ENCODE measurements around the gene IRAK3. TPM values are rescaled to one million over a fixed set of nuclear protein-coding genes. Genes with fewer than 3 reads are reported as not detected.

The IRAK3 gene
- total and polyA plus RNA-seq, 2 experiments from 2014 or later = 0.53 to 1.8 TPM

DNA sequence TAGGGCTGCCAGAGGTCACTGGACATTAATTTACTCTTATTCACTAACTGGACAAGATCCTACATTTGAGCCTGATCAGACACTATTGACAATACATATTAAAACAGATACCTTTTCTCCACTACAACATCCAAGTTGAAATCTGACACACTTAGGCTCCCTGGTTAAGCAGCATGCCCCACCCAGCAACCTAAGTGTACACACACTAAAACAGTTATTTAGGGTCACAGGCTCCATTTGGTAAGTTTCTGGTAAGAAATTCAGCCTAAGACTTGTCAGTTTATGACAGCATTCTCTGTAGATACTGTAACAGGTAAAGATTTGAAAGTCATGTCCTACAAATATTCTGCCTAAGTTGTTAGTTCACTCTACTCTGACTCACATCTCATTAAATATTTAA is 46.2 kb upstream of the IRAK3 start:
- peaks cover 44% of the 10 kb centered on the region for H3K36me3 Mint-ChIP-seq (ENCODE audit: low read depth)
- no peak for DNase-seq (ENCODE audit: low spot score)
- no peak overlapping the region for H3K4me2 ChIP-seq
- H3K9me3 Mint-ChIP-seq = peaks cover 27% of the 10 kb centered on the region
- no peak overlapping the region for H3K4me3 Mint-ChIP-seq
- H3F3A ChIP-seq (replicated peaks; ENCODE audit: low read depth) = no peaks in the 10 kb centered on the region
- H2AFZ ChIP-seq = no peak overlapping the region
- H3K9me2 ChIP-seq (ENCODE audit: insufficient read depth) = no peaks in the 10 kb centered on the region
- no peak for ATAC-seq
- no peak overlapping the region for H3K27ac Mint-ChIP-seq
- no peak overlapping the region for H3K27ac ChIP-seq (ENCODE audit: low read depth)
- H3K27me3 Mint-ChIP-seq (ENCODE audit: insufficient read depth, low read depth, poor library complexity) = no peaks in the 10 kb centered on the region
- no peak overlapping the region for H3K4me3 ChIP-seq
- H3K79me2 ChIP-seq (replicated peaks; ENCODE audit: insufficient read depth) = no peaks in the 10 kb centered on the region
- no peaks in the 10 kb centered on the region for H4K20me1 ChIP-seq (replicated peaks; ENCODE audit: insufficient read depth)
- H3K27me3 ChIP-seq (ENCODE audit: insufficient read depth) = no peaks in the 10 kb centered on the region
- no peak for TF ChIP-seq NANOG (IDR thresholded peaks at IDR 0.05; ENCODE audit: borderline replicate concordance)
- peaks cover 9% of the 10 kb centered on the region; the same call in 1 of the 2 replicates for H3K36me3 ChIP-seq (ENCODE audit: insufficient read depth)
- peaks cover 2% of the 10 kb centered on the region; the same call in 1 of the 2 replicates for H3K4me1 ChIP-seq (ENCODE audit: insufficient read depth)
- H3K4me1 Mint-ChIP-seq = peaks cover 7% of the 10 kb centered on the region

DNA sequence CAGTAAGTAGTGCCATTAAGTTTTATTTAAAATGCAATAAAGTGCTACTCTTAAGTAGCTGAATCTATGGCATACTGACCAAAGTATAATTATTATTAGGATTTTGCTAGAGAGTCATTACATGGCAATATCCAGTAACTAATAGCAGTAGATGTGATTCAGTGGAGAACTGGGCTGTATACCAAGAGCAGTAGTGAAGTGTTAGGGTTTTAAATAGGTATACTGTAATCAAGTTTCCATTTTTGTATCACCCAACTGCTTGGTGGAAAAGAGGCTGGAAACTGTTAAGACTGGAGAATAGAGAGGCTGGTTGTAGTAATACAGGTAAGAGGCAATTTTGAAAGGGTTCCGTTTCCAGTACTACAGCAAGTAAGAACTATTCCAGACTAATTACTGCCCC is 45.1 kb upstream of the IRAK3 start:
- Mint-ChIP-seq H3K27ac (no peak overlapping the region), H3K4me3 (no peak overlapping the region), H3K4me1 (peaks cover 7% of the 10 kb centered on the region), H3K9me3 (peaks cover 27% of the 10 kb centered on the region), H3K27me3 (ENCODE audit: insufficient read depth, low read depth, poor library complexity) (no peaks in the 10 kb centered on the region), H3K36me3 (ENCODE audit: low read depth) (peaks cover 42% of the 10 kb centered on the region)
- no peaks in the 10 kb centered on the region for H4K20me1 ChIP-seq (replicated peaks; ENCODE audit: insufficient read depth)
- peaks cover 2% of the 10 kb centered on the region; the same call in 1 of the 2 replicates for H3K4me1 ChIP-seq (ENCODE audit: insufficient read depth)
- DNase-seq (ENCODE audit: low spot score) = no peak
- no peaks in the 10 kb centered on the region for H3F3A ChIP-seq (replicated peaks; ENCODE audit: low read depth)
- no peak overlapping the region for H2AFZ ChIP-seq
- no peak overlapping the region for H3K27ac ChIP-seq (ENCODE audit: low read depth)
- no peak overlapping the region for H3K4me2 ChIP-seq
- no peak overlapping the region for H3K4me3 ChIP-seq
- no peaks in the 10 kb centered on the region for H3K9me2 ChIP-seq (ENCODE audit: insufficient read depth)
- peaks cover 9% of the 10 kb centered on the region; the same call in 1 of the 2 replicates for H3K36me3 ChIP-seq (ENCODE audit: insufficient read depth)
- H3K79me2 ChIP-seq (replicated peaks; ENCODE audit: insufficient read depth) = no peaks in the 10 kb centered on the region
- no peak for ATAC-seq
- no peaks in the 10 kb centered on the region for H3K27me3 ChIP-seq (ENCODE audit: insufficient read depth)
- TF ChIP-seq ZNF331 (CRISPR knock-in tag; IDR thresholded peaks at IDR 0.05; ENCODE audit: low read depth) (no peak), JUNB (IDR thresholded peaks at IDR 0.05; ENCODE audit: unreplicated experiment) (no peak), CREB1 (CRISPR knock-in tag; IDR thresholded peaks at IDR 0.05; ENCODE audit: low read depth) (no peak), POLR2AphosphoS5 (IDR thresholded peaks at IDR 0.05; ENCODE audit: low read depth) (no peak), NANOG (IDR thresholded peaks at IDR 0.05; ENCODE audit: borderline replicate concordance) (no peak), STAT1 (IDR thresholded peaks at IDR 0.05; ENCODE audit: unreplicated experiment) (no peak), EZH2phosphoT487 (IDR thresholded peaks at IDR 0.05; ENCODE audit: unreplicated experiment) (no peak)
- TF ChIP-seq, protein P1, sequence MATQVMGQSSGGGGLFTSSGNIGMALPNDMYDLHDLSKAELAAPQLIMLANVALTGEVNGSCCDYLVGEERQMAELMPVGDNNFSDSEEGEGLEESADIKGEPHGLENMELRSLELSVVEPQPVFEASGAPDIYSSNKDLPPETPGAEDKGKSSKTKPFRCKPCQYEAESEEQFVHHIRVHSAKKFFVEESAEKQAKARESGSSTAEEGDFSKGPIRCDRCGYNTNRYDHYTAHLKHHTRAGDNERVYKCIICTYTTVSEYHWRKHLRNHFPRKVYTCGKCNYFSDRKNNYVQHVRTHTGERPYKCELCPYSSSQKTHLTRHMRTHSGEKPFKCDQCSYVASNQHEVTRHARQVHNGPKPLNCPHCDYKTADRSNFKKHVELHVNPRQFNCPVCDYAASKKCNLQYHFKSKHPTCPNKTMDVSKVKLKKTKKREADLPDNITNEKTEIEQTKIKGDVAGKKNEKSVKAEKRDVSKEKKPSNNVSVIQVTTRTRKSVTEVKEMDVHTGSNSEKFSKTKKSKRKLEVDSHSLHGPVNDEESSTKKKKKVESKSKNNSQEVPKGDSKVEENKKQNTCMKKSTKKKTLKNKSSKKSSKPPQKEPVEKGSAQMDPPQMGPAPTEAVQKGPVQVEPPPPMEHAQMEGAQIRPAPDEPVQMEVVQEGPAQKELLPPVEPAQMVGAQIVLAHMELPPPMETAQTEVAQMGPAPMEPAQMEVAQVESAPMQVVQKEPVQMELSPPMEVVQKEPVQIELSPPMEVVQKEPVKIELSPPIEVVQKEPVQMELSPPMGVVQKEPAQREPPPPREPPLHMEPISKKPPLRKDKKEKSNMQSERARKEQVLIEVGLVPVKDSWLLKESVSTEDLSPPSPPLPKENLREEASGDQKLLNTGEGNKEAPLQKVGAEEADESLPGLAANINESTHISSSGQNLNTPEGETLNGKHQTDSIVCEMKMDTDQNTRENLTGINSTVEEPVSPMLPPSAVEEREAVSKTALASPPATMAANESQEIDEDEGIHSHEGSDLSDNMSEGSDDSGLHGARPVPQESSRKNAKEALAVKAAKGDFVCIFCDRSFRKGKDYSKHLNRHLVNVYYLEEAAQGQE (IDR thresholded peaks at IDR 0.05; ENCODE audit: unreplicated experiment) = no peak
- TF ChIP-seq, protein P2, sequence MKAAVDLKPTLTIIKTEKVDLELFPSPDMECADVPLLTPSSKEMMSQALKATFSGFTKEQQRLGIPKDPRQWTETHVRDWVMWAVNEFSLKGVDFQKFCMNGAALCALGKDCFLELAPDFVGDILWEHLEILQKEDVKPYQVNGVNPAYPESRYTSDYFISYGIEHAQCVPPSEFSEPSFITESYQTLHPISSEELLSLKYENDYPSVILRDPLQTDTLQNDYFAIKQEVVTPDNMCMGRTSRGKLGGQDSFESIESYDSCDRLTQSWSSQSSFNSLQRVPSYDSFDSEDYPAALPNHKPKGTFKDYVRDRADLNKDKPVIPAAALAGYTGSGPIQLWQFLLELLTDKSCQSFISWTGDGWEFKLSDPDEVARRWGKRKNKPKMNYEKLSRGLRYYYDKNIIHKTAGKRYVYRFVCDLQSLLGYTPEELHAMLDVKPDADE (IDR thresholded peaks at IDR 0.05) = no peak
- TF ChIP-seq, protein P3, sequence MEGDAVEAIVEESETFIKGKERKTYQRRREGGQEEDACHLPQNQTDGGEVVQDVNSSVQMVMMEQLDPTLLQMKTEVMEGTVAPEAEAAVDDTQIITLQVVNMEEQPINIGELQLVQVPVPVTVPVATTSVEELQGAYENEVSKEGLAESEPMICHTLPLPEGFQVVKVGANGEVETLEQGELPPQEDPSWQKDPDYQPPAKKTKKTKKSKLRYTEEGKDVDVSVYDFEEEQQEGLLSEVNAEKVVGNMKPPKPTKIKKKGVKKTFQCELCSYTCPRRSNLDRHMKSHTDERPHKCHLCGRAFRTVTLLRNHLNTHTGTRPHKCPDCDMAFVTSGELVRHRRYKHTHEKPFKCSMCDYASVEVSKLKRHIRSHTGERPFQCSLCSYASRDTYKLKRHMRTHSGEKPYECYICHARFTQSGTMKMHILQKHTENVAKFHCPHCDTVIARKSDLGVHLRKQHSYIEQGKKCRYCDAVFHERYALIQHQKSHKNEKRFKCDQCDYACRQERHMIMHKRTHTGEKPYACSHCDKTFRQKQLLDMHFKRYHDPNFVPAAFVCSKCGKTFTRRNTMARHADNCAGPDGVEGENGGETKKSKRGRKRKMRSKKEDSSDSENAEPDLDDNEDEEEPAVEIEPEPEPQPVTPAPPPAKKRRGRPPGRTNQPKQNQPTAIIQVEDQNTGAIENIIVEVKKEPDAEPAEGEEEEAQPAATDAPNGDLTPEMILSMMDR (conservative IDR thresholded peaks at IDR 0.05; ENCODE audit: low read depth in 2 of 2) = no peak
